ENCODE results near the gene FMO5. TPM values are rescaled to one million over a fixed set of nuclear protein-coding genes. Genes with fewer than 3 reads are reported as not detected.

FMO5 gene
- 1.3 and 2.2 TPM in 2 replicates for total RNA-seq

DNA sequence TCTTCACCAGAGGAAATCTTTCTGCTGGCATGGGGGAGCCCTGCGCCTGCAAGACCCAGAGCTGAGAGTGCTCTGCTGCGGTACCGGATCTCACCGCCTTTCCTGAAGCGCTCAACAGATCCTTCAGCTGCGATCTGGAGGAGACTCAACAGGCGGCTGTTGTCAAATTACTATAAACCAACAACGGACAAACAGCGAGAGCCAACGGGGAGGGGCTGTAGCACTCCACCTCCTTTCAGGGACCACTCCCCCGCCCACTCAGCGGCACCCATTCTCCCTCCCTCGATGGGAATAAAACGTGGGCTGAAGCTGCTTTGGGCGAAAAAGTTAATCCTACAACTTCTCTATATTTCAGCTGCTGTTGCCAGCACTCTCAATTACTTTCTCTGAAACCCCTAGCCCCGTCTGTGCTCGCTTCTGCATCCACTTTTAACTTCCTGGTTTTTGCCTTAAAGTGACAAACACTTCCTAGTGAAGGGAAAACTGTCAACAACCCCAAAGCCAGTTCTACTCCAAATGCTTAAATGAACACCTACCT is at the start of gene FMO5:
FMO5 (minus strand) TSS at position 147 of the 538 bp plus-strand sequence. CDS start 310 bp downstream, outside the sequence.

DNA sequence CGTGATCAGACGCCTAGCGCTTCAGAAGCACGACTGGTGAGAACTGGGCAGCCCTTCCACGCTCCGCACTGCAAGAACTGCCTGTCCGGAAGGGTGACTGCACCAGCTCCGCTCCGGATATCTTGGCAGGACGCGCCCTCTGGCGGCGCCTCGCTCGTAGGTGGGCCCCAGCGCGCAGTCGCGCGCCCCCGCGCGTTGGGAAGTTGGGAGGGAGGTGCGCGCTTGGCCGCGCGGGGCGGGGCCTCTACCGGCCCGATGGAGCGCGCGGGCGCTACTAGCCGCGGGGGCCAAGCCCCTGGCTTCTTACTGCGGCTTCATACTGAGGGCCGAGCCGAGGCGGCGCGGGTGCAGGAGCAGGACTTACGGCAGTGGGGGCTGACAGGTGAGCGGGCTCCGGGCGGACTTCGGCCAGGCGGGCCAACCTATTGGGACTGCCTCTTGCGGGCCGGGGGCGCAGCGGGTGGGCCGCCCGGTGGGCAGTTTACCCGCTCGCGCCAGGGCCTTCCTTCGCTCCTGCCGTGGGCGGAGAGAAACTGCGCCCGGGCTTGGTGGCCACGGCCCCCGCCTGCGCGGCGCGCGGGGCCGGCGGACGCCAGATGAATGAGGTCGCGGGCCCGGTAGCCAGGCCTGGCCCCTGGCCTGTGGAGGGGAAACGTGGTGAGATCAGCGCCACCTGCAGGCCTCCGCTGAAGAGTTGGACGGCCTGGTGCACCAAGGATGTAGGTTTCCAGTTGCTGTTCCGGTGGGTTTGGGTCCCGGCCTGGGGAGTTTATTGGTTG is 17.5 kb upstream of the FMO5 start, which contains the start of gene CHD1L:
CHD1L (plus strand) TSS at position 236 of the 779 bp plus-strand sequence; CDS start at position 256, 20 bp downstream.

GRCh38 chr1:147172168-147173016 is 52.7 kb downstream of the FMO5 start, which contains the start of gene PRKAB2:
Gene PRKAB2 (minus strand): TSS chr1:147172470. CDS start chr1:147172144, 326 bp downstream.

Other genes starting within 250 kb of the FMO5 start
- 15.9 and 18.9 TPM in 2 replicates for gene PRKAB2, start 52.9 kb downstream of the FMO5 start, total RNA-seq
- gene CHD1L, start 17.3 kb upstream of the FMO5 start, total RNA-seq, result 39.5 and 58.9 TPM in 2 replicates